PFSK-1 (cell line): ENCODE results near the gene LRFN4.

Experiments used
- FOXP2 ChIP-seq: optimal IDR thresholded peaks from 2 replicates; pipeline ENCODE3; 2011; ENCODE audit warnings: borderline replicate concordance, control low read depth, inconsistent platforms; ENCODE audit not compliant: insufficient read depth; ENCODE audit errors: extremely low read length, extremely low read depth
- POLR2AphosphoS5 ChIP-seq: IDR thresholded peaks from 2 replicates; pipeline ENCODE4 v1.6.1; 2012; ENCODE audit warnings: low read depth, mild to moderate bottlenecking, control low read depth, low read length, moderate library complexity
- REST ChIP-seq, 2 experiments: IDR thresholded peaks; 2 replicates each; pipeline versions ENCODE4 v1.6.1 to v1.8.0; 2011 to 2012; ENCODE audit warnings: low read depth in 2 of 2, low read length in 2 of 2, control low read depth in 1 of 2, inconsistent platforms in 1 of 2, mild to moderate bottlenecking in 1 of 2, moderate library complexity in 1 of 2; ENCODE audit not compliant: insufficient read depth in 1 of 2

DNA sequence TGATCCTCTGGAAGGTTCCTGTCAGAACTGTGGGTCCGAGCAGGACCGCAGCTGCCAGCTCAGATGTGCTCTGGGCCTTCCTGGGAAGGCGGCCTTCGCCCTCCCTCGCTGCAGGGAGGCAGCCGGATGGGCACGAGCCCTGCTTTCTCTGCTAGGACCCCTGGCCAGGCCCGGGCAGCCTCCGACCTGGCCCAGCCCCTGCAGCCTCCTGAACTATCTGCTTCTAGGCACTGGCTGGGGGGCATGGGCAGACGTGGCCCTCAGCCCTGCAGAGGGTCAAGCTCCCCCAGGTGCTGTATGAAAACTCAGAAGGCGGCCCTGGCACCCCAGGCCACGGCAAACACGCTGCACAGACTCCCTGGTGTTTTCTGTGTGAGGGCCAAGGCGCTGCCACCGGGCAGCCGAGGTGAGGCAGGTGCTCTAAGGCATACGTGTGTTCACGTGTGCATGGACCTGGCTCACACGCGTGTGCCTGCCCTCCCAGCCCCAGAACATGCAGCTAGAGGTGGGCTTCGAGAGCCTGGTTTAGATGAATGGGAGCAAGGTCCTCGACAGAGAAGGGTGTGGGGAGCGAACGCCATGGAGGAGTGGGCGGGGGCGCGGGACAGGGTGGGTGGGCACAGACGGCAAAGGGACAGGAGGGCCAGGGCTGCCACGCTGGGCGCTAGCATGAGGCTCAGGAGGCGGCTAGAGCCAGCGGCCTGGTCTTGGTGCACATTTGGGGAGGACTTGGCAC is 4.3 kb downstream of the LRFN4 start:
- TF ChIP-seq POLR2AphosphoS5 (no peak), FOXP2 (no peak), REST (IDR thresholded peaks at IDR 0.05; ENCODE audit: insufficient read depth in 1 of 2, low read depth in 2 of 2, low read length in 2 of 2) (no peak)
